ENCODE results near the gene HEY2. TPM values are rescaled to one million over a fixed set of nuclear protein-coding genes. Genes with fewer than 3 reads are reported as not detected.

Gene HEY2
- total RNA-seq, 2 donors from 2014 or later = 1.0 to 5.3 TPM

DNA sequence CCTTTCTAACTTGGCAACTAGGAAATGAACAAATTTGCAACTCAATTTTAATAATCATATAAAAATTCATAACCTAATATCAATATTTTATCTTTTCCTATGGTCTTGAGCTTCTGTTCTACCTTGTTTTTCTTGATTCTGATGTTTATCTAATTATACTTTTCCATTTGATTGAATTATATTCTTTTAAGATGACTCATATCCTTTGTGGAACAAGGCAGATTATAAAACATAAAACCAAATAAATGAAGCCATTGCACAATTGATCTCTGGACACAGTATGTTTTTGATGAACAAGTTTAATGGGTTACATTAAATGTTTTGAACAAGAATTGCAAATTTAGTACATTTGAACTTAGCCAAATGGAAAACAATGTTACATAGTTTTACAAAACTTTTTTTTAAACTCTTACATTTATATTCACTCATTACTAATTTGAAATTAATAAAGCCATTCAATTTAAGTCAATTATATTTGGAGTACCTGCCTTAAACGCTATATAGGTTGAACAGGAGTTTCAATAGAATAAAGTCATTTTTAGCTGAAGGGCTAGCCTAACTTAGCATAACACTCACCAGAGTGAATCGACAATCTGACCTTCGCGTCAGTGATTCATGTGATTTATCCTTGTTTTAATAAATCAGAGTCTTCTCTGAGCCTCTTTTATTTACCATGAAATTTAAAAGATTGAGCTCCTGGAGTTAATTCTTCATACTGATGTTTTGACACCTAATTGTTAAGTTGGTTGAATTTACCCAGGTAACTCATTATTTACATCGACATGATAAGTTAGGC is 45.1 kb downstream of the HEY2 start:
- Histone ChIP-seq H3K4me3 (no peak overlapping the region), H3K4me1 (replicated peaks) (peaks cover 4% of the 10 kb centered on the region), H3K27me3 (replicated peaks; ENCODE audit: insufficient read depth) (no peaks in the 10 kb centered on the region), H3K9me3 (no peaks in the 10 kb centered on the region), H3K36me3 (no peaks in the 10 kb centered on the region), H3K27ac (no peak overlapping the region)
- intact Hi-C loops (cut with DNase I) = loop anchor here (5.0 kb wide), 1 partner anchor 178 kb away; no protein-coding TSS in a partner anchor
- DNase-seq (ENCODE audit: low spot score) = no peak
- 94% methylated on average over 5 of the region's 5 CpGs for WGBS
- TF ChIP-seq, protein P1, sequence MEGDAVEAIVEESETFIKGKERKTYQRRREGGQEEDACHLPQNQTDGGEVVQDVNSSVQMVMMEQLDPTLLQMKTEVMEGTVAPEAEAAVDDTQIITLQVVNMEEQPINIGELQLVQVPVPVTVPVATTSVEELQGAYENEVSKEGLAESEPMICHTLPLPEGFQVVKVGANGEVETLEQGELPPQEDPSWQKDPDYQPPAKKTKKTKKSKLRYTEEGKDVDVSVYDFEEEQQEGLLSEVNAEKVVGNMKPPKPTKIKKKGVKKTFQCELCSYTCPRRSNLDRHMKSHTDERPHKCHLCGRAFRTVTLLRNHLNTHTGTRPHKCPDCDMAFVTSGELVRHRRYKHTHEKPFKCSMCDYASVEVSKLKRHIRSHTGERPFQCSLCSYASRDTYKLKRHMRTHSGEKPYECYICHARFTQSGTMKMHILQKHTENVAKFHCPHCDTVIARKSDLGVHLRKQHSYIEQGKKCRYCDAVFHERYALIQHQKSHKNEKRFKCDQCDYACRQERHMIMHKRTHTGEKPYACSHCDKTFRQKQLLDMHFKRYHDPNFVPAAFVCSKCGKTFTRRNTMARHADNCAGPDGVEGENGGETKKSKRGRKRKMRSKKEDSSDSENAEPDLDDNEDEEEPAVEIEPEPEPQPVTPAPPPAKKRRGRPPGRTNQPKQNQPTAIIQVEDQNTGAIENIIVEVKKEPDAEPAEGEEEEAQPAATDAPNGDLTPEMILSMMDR (IDR thresholded peaks at IDR 0.05) = no peak
- TF ChIP-seq POLR2A (IDR thresholded peaks at IDR 0.05) (no peak), POLR2AphosphoS5 (IDR thresholded peaks at IDR 0.05) (no peak)

DNA sequence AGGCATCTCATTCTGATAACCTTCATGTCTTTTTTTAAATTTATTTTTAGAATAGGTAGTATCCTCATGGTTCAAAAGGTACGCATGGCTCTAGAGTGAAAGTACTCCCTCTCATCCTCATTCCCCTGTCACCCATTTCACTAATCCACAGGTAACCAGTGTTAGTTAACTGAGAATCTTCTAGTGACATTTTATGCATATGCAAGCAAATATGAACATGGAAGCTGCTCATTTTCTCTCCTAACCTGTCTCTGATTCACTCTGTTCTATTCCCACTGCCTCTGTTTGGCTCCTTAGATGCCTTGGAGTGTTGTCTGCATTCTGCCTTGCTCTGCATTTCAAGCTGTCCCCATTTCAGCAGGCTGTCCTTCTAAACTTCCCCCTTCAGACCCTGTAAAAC is 45.9 kb downstream of the HEY2 start:
- no peaks in the 10 kb centered on the region for H3K9me3 ChIP-seq
- intact Hi-C loops (cut with DNase I) = no loop called here
- H3K27ac ChIP-seq = no peak overlapping the region
- 100% methylated on average over 1 of the region's 1 CpG for WGBS
- DNase-seq (ENCODE audit: low spot score) = no peak
- H3K36me3 ChIP-seq = no peaks in the 10 kb centered on the region
- TF ChIP-seq, protein P1 (IDR thresholded peaks at IDR 0.05) = no peak
- TF ChIP-seq POLR2A (IDR thresholded peaks at IDR 0.05) = no peak
- TF ChIP-seq POLR2AphosphoS5 (IDR thresholded peaks at IDR 0.05) = no peak
- H3K4me1 ChIP-seq (replicated peaks) = no peaks in the 10 kb centered on the region
- no peak overlapping the region for H3K4me3 ChIP-seq
- H3K27me3 ChIP-seq (replicated peaks; ENCODE audit: insufficient read depth) = no peaks in the 10 kb centered on the region

DNA sequence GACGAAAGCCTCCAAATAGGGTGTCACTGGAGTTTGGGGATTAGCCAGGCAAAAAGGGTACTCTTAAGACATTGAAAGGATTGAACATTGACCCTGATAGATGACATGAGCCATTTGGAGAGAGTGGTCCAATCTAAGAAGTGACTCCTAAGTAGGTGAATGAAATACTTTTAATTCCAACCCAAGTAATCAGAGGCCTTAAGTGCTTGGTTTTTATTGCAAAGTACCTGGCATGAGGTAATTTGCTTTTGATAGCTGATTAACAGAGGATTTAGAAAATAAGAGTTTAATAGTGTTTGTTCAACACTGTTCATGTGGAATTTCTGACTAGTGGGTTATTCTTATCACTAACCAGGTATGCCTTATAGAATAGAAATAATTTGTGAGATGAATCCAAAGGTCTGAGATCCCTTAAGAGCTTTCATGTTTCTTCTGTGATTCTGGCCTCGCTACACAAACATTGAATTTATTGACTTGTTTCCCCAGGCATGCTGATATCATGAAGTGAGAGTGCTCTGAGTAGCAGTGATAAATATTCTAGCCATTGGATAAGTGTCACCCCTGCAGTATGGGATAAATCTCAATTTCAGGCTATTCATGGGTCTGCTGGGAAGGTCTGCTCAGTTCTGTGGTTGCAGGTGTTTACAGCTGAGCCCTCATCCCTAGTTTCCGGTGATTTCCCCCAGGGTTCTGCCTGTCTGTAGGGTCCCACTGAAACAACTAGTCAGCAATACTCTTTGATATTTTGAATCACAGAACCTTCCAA is 47.9 kb downstream of the HEY2 start:
- no peaks in the 10 kb centered on the region for H3K36me3 ChIP-seq
- no peak overlapping the region for H3K27ac ChIP-seq
- WGBS = 97% methylated on average over 3 of the region's 3 CpGs
- intact Hi-C loops (cut with DNase I) = no loop called here
- no peaks in the 10 kb centered on the region for H3K9me3 ChIP-seq
- no peak overlapping the region for H3K4me3 ChIP-seq
- no peak for DNase-seq (ENCODE audit: low spot score)
- no peaks in the 10 kb centered on the region for H3K27me3 ChIP-seq (replicated peaks; ENCODE audit: insufficient read depth)
- no peak for TF ChIP-seq POLR2A (IDR thresholded peaks at IDR 0.05)
- TF ChIP-seq, protein P1 (IDR thresholded peaks at IDR 0.05) = no peak
- TF ChIP-seq POLR2AphosphoS5 (IDR thresholded peaks at IDR 0.05) = no peak
- no peaks in the 10 kb centered on the region for H3K4me1 ChIP-seq (replicated peaks)

DNA sequence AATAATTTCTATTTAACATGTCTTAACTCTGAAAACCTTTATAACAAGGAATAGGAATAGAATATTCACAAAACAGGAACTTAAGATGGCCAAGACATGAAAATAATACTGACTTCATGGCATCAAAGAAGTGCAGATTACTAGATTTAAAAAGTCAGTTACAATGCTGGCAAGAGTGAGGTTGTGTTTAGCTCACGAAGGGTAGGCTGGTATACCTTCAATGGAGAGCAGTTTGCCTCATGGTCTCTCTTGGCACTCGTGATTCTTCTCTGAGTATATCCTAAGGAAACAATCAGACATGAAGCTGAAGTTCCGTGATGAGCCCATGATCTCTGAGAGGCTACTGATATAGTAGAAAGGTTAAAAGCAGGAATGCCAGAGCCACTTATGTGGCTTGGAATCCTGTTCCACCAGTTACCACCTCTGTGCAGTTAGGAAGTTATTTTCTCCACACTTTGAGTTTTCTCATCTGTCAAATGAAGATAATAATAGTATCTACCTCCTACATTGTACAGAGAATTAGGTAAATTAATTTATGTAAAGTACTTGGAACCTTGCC is 48.5 kb downstream of the HEY2 start:
- Histone ChIP-seq H3K27me3 (replicated peaks; ENCODE audit: insufficient read depth) (no peaks in the 10 kb centered on the region), H3K4me1 (replicated peaks) (no peaks in the 10 kb centered on the region), H3K4me3 (no peak overlapping the region), H3K9me3 (no peaks in the 10 kb centered on the region), H3K27ac (no peak overlapping the region), H3K36me3 (no peaks in the 10 kb centered on the region)
- TF ChIP-seq POLR2A (IDR thresholded peaks at IDR 0.05) (no peak), POLR2AphosphoS5 (IDR thresholded peaks at IDR 0.05) (no peak)
- TF ChIP-seq, protein P1 (IDR thresholded peaks at IDR 0.05) = no peak
- DNase-seq (ENCODE audit: low spot score) = no peak
- intact Hi-C loops (cut with DNase I) = no loop called here
- WGBS = 90% methylated on average over 3 of the region's 3 CpGs

Measured in prostate gland (tissue), 2 donors.